GM23248 (cell line): ENCODE data around the gene PHACTR2. TPM values are rescaled to one million over a fixed set of nuclear protein-coding genes. Genes with fewer than 3 reads are reported as not detected.

ENCODE experiments used
- DNase-seq: peaks from one replicate; pipeline ENCODE4 v3.0.0-alpha.2; 2015
- H2AFZ ChIP-seq: fragments of 200-600 bp; sonication (generic); 2 replicates; pipeline ENCODE4 v1.6.1; 2016; ENCODE audit warnings: antibody characterized with exemption
- H3F3A ChIP-seq: fragments of 200-600 bp; sonication (generic); 2 replicates; pipeline ENCODE4 v1.6.1; 2016; ENCODE audit warnings: mild to moderate bottlenecking, antibody characterized with exemption, mixed run types; ENCODE audit not compliant: insufficient read depth
- H3K27ac ChIP-seq: fragments of 200-600 bp; sonication (generic); 2 replicates; pipeline ENCODE4 v1.5.1; 2016; ENCODE audit warnings: mild to moderate bottlenecking
- H3K27me3 ChIP-seq: fragments of 200-600 bp; sonication (generic); replicated peaks from 2 replicates; pipeline ENCODE4 v1.6.1; 2016; ENCODE audit warnings: mild to moderate bottlenecking; ENCODE audit not compliant: insufficient read depth
- H3K36me3 ChIP-seq: fragments of 200-600 bp; sonication (generic); 2 replicates; pipeline ENCODE4 v1.6.1; 2016; ENCODE audit warnings: low read depth, mild to moderate bottlenecking
- H3K4me1 ChIP-seq: fragments of 200-600 bp; sonication (generic); 2 replicates; pipeline ENCODE4 v1.6.1; 2016; ENCODE audit warnings: mild to moderate bottlenecking; ENCODE audit not compliant: insufficient read depth
- H3K4me2 ChIP-seq: fragments of 200-600 bp; sonication (generic); one replicate; pipeline ENCODE4 v1.6.1; 2016; ENCODE audit warnings: mild to moderate bottlenecking; ENCODE audit not compliant: unreplicated experiment
- H3K4me3 ChIP-seq: fragments of 200-600 bp; sonication (generic); 2 replicates; pipeline ENCODE4 v1.5.1; 2016; ENCODE audit warnings: mild to moderate bottlenecking
- H3K79me2 ChIP-seq: fragments of 200-600 bp; sonication (generic); 2 replicates; pipeline ENCODE4 v1.6.1; 2016; ENCODE audit warnings: mild to moderate bottlenecking; ENCODE audit not compliant: insufficient read depth
- H3K9ac ChIP-seq: fragments of 200-600 bp; sonication (generic); 2 replicates; pipeline ENCODE4 v1.6.1; 2016; ENCODE audit warnings: mild to moderate bottlenecking
- H3K9me2 ChIP-seq: fragments of 200-600 bp; sonication (generic); 2 replicates; pipeline ENCODE4 v1.6.1; 2016; ENCODE audit warnings: mixed run types, mild to moderate bottlenecking, moderate library complexity; ENCODE audit not compliant: insufficient read depth
- H3K9me3 ChIP-seq: fragments of 200-600 bp; sonication (generic); one replicate; pipeline ENCODE4 v1.6.1; 2017; ENCODE audit warnings: low read depth
- H4K20me1 ChIP-seq: fragments of 200-600 bp; sonication (generic); 2 replicates; pipeline ENCODE4 v1.6.0; 2016; ENCODE audit not compliant: insufficient read depth
- EZH2 ChIP-seq: fragments of 200-600 bp; sonication (generic); IDR thresholded peaks from 2 replicates; pipeline ENCODE4 v1.6.1; 2018; ENCODE audit warnings: antibody characterized with exemption, mild to moderate bottlenecking; ENCODE audit not compliant: insufficient read depth, poor library complexity, severe bottlenecking
- EZH2phosphoT487 ChIP-seq: fragments of 200-600 bp; sonication (generic); IDR thresholded peaks from 2 replicates; pipeline ENCODE4 v1.6.1; 2018; ENCODE audit warnings: antibody characterized with exemption, moderate library complexity, mild to moderate bottlenecking, low read depth; ENCODE audit not compliant: insufficient read depth
- WGBS, 2 experiments: methylation state at CpG; one replicate each; pipeline ENCODE4 v1.1.6; 2015 to 2017; ENCODE audit warnings: low lambda C conversion rate in 2 of 2, low coverage in 1 of 2; ENCODE audit errors: missing lambda C conversion rate in 2 of 2; 5-methylcytosine and 5-hydroxymethylcytosine counted together
- in situ Hi-C: fragments of 300-500 bp; cut with MboI; formaldehyde crosslinking; loops from 2 replicates; pipeline ENCODE4 v1.15.0; 2020
- polyA plus RNA-seq: library from polyadenylated mRNA; unstranded; fragments of >200 nt; fragmentation: Nextera tagmentation; extraction: Ambion mirVana; gene quantifications from 2 replicates; pipeline ENCODE4 v1.2.1, GENCODE V29; 2016
- total RNA-seq: library from RNA; depleted of rRNA; stranded (reverse); fragments of >200 nt; shearing (Covaris generic); gene quantifications from 2 replicates; pipeline ENCODE4 v1.2.3, GENCODE V29; 2014

The PHACTR2 gene
- total and polyA plus RNA-seq, 2 experiments from 2014 or later: 39.0 to 39.4 TPM

GRCh38 chr6:143675382-143675900 is 2.3 kb upstream of the PHACTR2 start:
- Histone ChIP-seq H3K4me2 (peak overlapping the region; percentile 99), H3K9me2 (no peaks in the 10 kb centered on the region), H3K79me2 (peaks cover 22% of the 10 kb centered on the region), H3K4me3 (peak overlapping the region; percentile 35; the same call in 1 of the 2 replicates), H3K36me3 (no peaks in the 10 kb centered on the region), H3K9me3 (no peaks in the 10 kb centered on the region), H3K9ac (no peak overlapping the region), H3F3A (peaks cover 55% of the 10 kb centered on the region), H3K27ac (peak overlapping the region; percentile 81; the same call in 1 of the 2 replicates), H4K20me1 (no peaks in the 10 kb centered on the region), H3K27me3 (no peaks in the 10 kb centered on the region), H3K4me1 (peaks cover 48% of the 10 kb centered on the region), H2AFZ (no peak overlapping the region)
- in situ Hi-C loops: loop anchor here (5.0 kb wide), 1 partner anchor 88 kb away; no protein-coding TSS in a partner anchor
- peak; percentile 8 for DNase-seq
- TF ChIP-seq EZH2phosphoT487 (no peak), EZH2 (no peak)

- in situ Hi-C loops: loop anchor here (5.0 kb wide), 1 partner anchor 89 kb away; no protein-coding TSS in a partner anchor
Observed at GRCh38 chr6:143675946-143676345, 1.8 kb upstream of the PHACTR2 start.

GRCh38 chr6:143676437-143677045 is 1.2 kb upstream of the PHACTR2 start:
- H3K4me3 ChIP-seq: peak overlapping the region; percentile 35; the same call in 1 of the 2 replicates
- no peak overlapping the region for H3K9ac ChIP-seq
- no peaks in the 10 kb centered on the region for H3K9me2 ChIP-seq
- H3K36me3 ChIP-seq: no peaks in the 10 kb centered on the region
- 81 to 83% methylated on average over 4 of the region's 4 CpGs for WGBS, 2 experiments
- H3K27me3 ChIP-seq: no peaks in the 10 kb centered on the region
- in situ Hi-C loops: loop anchor here (5.0 kb wide), 1 partner anchor 89 kb away; no protein-coding TSS in a partner anchor
- H3K79me2 ChIP-seq: peaks cover 33% of the 10 kb centered on the region
- peak overlapping the region; percentile 81 for H3K27ac ChIP-seq
- H4K20me1 ChIP-seq: no peaks in the 10 kb centered on the region
- H3K9me3 ChIP-seq: no peaks in the 10 kb centered on the region
- no peak overlapping the region for H2AFZ ChIP-seq
- H3K4me1 ChIP-seq: peaks cover 57% of the 10 kb centered on the region
- TF ChIP-seq EZH2 (no peak), EZH2phosphoT487 (no peak)
- peaks cover 55% of the 10 kb centered on the region for H3F3A ChIP-seq
- H3K4me2 ChIP-seq: peak overlapping the region; percentile 99
- DNase-seq: peak; percentile 2

More at GRCh38 chr6:143675946-143676345, 1.8 kb upstream of the PHACTR2 start:
- H3K4me2 ChIP-seq: peak overlapping the region; percentile 99
- no peaks in the 10 kb centered on the region for H3K36me3 ChIP-seq
- peak overlapping the region; percentile 35 for H3K4me3 ChIP-seq
- H3F3A ChIP-seq: peaks cover 55% of the 10 kb centered on the region
- no peaks in the 10 kb centered on the region for H3K9me3 ChIP-seq
- no peaks in the 10 kb centered on the region for H4K20me1 ChIP-seq
- no peak for TF ChIP-seq EZH2phosphoT487
- no peak for TF ChIP-seq EZH2
- H3K9ac ChIP-seq: no peak overlapping the region
- peak; percentile 64 for DNase-seq
- no peaks in the 10 kb centered on the region for H3K9me2 ChIP-seq
- peaks cover 27% of the 10 kb centered on the region for H3K79me2 ChIP-seq
- peak overlapping the region; percentile 81 for H3K27ac ChIP-seq
- H2AFZ ChIP-seq: no peak overlapping the region
- no peaks in the 10 kb centered on the region for H3K27me3 ChIP-seq
- peaks cover 53% of the 10 kb centered on the region for H3K4me1 ChIP-seq
- 11 to 25% methylated on average over 1 of the region's 1 CpG for WGBS, 2 experiments

GRCh38 chr6:143677577-143677890 is 231 bp upstream of the PHACTR2 start:
- TF ChIP-seq EZH2 (no peak), EZH2phosphoT487 (no peak)
- H3K27ac ChIP-seq: peak overlapping the region; percentile 83
- peaks cover 57% of the 10 kb centered on the region for H3K4me1 ChIP-seq
- H3K9ac ChIP-seq: peak overlapping the region; percentile 92
- 3 to 4% methylated on average over 3 to 9 of the region's 9 CpGs for WGBS, 2 experiments
- peak overlapping the region; percentile 99 for H3K4me2 ChIP-seq
- no peaks in the 10 kb centered on the region for H4K20me1 ChIP-seq
- no peaks in the 10 kb centered on the region for H3K9me2 ChIP-seq
- in situ Hi-C loops: loop anchor here (5.0 kb wide), 1 partner anchor 90 kb away; no protein-coding TSS in a partner anchor
- H2AFZ ChIP-seq: peak overlapping the region; percentile 82
- no peaks in the 10 kb centered on the region for H3K27me3 ChIP-seq
- no peaks in the 10 kb centered on the region for H3K36me3 ChIP-seq
- peak overlapping the region; percentile 82 for H3K4me3 ChIP-seq
- H3K9me3 ChIP-seq: no peaks in the 10 kb centered on the region
- no peak for DNase-seq
- peaks cover 43% of the 10 kb centered on the region for H3K79me2 ChIP-seq
- peaks cover 55% of the 10 kb centered on the region for H3F3A ChIP-seq
